CD4-positive, CD25-positive, alpha-beta regulatory T cell (primary cell): ENCODE data around the gene FNIP2. TPM values are rescaled to one million over a fixed set of nuclear protein-coding genes. Genes with fewer than 3 reads are reported as not detected.
A peak's percentile ranks its signal among the peaks of the same experiment; 100 is the strongest.

Experiments
- ATAC-seq, 2 donors: fragments of 150-1000 bp; cut with Tn5 transposase; one replicate each; pipeline ENCODE4 v1.10.0; 2021; ENCODE audit warnings: low read depth in 2 of 2, moderate number of reproducible peaks in 2 of 2, moderate library complexity in 1 of 2
- DNase-seq, 3 donors: peaks; one replicate each; pipeline versions ENCODE4 v3.0.0 to v3.0.0-alpha.2; 2012 to 2022; ENCODE audit warnings: mixed read lengths in 1 of 3
- H3K27ac ChIP-seq: one replicate; pipeline ENCODE4 v1.7.0; 2013; ENCODE audit warnings: mild to moderate bottlenecking, low read length; ENCODE audit not compliant: insufficient read depth, poor library complexity, severe bottlenecking
- H3K27me3 ChIP-seq: one replicate; pipeline ENCODE4 v1.7.0; 2013; ENCODE audit warnings: low read length; ENCODE audit not compliant: control insufficient read depth, insufficient read depth
- H3K36me3 ChIP-seq: one replicate; pipeline ENCODE4 v1.7.0; 2013; ENCODE audit warnings: mild to moderate bottlenecking, low read length, moderate library complexity; ENCODE audit not compliant: control insufficient read depth, insufficient read depth
- H3K4me1 ChIP-seq: 2 replicates; pipeline ENCODE4 v1.7.0; 2013; ENCODE audit warnings: mild to moderate bottlenecking, low read length; ENCODE audit not compliant: insufficient read depth, control insufficient read depth, poor library complexity, severe bottlenecking
- H3K4me3 ChIP-seq: one replicate; pipeline ENCODE4 v1.7.0; 2013; ENCODE audit warnings: low read depth, mild to moderate bottlenecking, low read length, moderate library complexity
- H3K9me3 ChIP-seq, 2 experiments: 1 replicate in 1 of 2; 2 replicates in 1 of 2; pipeline ENCODE4 v1.7.0; 2013; ENCODE audit warnings: low read length in 2 of 2, mild to moderate bottlenecking in 1 of 2, moderate library complexity in 1 of 2; ENCODE audit not compliant: control insufficient read depth in 2 of 2
- H3K27ac Mint-ChIP-seq, 3 donors: one replicate each; pipeline ENCODE4 v1.8.0; 2020 to 2022; ENCODE audit warnings: mild to moderate bottlenecking in 3 of 3, mixed read lengths in 3 of 3, moderate library complexity in 2 of 3
- H3K27me3 Mint-ChIP-seq: one replicate; pipeline ENCODE4 v1.8.0; 2022; ENCODE audit warnings: mild to moderate bottlenecking, mixed read lengths
- H3K36me3 Mint-ChIP-seq: one replicate; pipeline ENCODE4 v1.8.0; 2020; ENCODE audit warnings: mixed read lengths
- H3K4me1 Mint-ChIP-seq, 4 donors: one replicate each; pipeline ENCODE4 v1.8.0; 2020 to 2022; ENCODE audit warnings: mixed read lengths in 4 of 4, mild to moderate bottlenecking in 1 of 4
- H3K4me3 Mint-ChIP-seq, 4 donors: one replicate each; pipeline ENCODE4 v1.8.0; 2020 to 2022; ENCODE audit warnings: mild to moderate bottlenecking in 4 of 4, mixed read lengths in 4 of 4, moderate library complexity in 3 of 4
- H3K9me3 Mint-ChIP-seq, 7 donors: one replicate each; pipeline ENCODE4 v1.8.0; 2020 to 2022; ENCODE audit warnings: mixed read lengths in 7 of 7, mild to moderate bottlenecking in 3 of 7, moderate library complexity in 2 of 7
- polyA plus RNA-seq, 4 donors: library from polyadenylated mRNA; unstranded; fragments of 300-500 nt; fragmentation: Illumina TruSeq; gene quantifications; one replicate each; pipeline ENCODE4 v1.2.3, GENCODE V29; 2021
- total RNA-seq: library from RNA; stranded (reverse); gene quantifications from one replicate; pipeline ENCODE4 v1.2.3, GENCODE V29; 2022

The FNIP2 gene
- total and polyA plus RNA-seq, 5 donors from 2014 or later = 1.5 to 8.9 (median 2.3) TPM

GRCh38 chr4:158857951-158858350 lies 89.1 kb downstream of the FNIP2 start:
- no peaks in the 10 kb centered on the region for H3K27me3 Mint-ChIP-seq
- peaks cover 2 to 10% (median 6%) of the 10 kb centered on the region in 4 donors for H3K4me1 Mint-ChIP-seq
- H3K4me3 Mint-ChIP-seq = no peak overlapping the region

DNA sequence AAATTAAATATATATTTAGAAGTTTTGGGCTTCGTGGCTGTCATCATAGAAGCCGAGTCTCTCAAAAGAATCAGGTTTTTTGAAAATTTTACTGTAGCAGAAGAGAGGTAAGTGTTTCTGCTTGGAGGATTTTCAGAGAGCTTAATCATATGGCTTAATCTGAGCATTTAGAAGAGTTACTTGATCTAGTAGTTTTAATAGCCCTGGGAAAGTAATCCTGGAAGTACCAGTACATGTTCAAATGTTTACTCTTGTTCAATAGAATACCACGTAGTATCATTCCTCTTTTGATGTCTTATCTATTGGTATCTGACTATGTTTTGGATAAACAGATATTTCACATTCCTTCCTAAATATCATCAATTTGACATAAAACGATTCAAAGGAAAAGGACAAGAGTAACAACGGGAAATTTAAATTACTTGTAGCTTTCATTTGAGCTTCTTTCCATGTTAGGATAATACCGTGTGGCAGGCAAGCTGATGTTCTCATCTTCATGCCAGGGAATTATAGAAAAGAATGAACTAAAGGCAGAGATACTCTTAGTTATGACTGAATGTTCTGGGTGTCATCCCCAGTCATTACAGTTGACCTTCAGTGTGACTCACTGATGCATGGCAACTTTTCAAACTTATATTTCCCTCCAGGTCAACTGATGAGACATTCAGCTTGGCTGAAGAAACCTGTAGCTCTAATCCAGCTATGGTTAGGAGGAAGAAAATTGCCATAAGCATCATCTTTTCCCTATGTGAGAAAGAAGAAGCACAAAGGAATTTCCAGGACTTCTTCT lies 89.8 kb downstream of the FNIP2 start:
- no peaks in the 10 kb centered on the region for H3K4me1 ChIP-seq
- no peaks in the 10 kb centered on the region for H3K27me3 Mint-ChIP-seq
- H3K27ac Mint-ChIP-seq = no peak overlapping the region
- DNase-seq (no peak), ATAC-seq (no peak)
- H3K36me3 ChIP-seq = peaks cover 5% of the 10 kb centered on the region
- H3K27me3 ChIP-seq = no peaks in the 10 kb centered on the region
- no peak overlapping the region for H3K27ac ChIP-seq
- H3K9me3 Mint-ChIP-seq = no peaks in the 10 kb centered on the region
- H3K4me1 Mint-ChIP-seq = peaks cover 2 to 10% (median 6%) of the 10 kb centered on the region in 4 donors
- no peaks in the 10 kb centered on the region for H3K9me3 ChIP-seq
- H3K36me3 Mint-ChIP-seq = peaks cover 28% of the 10 kb centered on the region
- no peak overlapping the region for H3K4me3 Mint-ChIP-seq
- no peak overlapping the region for H3K4me3 ChIP-seq

More at GRCh38 chr4:158857951-158858350, 89.1 kb downstream of the FNIP2 start:
- Histone ChIP-seq H3K27ac (no peak overlapping the region), H3K4me3 (no peak overlapping the region), H3K9me3 (no peaks in the 10 kb centered on the region), H3K4me1 (no peaks in the 10 kb centered on the region), H3K27me3 (no peaks in the 10 kb centered on the region), H3K36me3 (peaks cover 5% of the 10 kb centered on the region)
- Mint-ChIP-seq H3K36me3 (peaks cover 28% of the 10 kb centered on the region), H3K27ac (no peak overlapping the region), H3K9me3 (no peaks in the 10 kb centered on the region)
- ATAC-seq (no peak), DNase-seq (no peak)

- Mint-ChIP-seq H3K4me1 (peaks cover 4 to 10% (median 6%) of the 10 kb centered on the region in 4 donors), H3K9me3 (no peaks in the 10 kb centered on the region), H3K27ac (no peak overlapping the region), H3K27me3 (no peaks in the 10 kb centered on the region), H3K36me3 (peaks cover 33% of the 10 kb centered on the region), H3K4me3 (no peak overlapping the region)
- no peaks in the 10 kb centered on the region for H3K27me3 ChIP-seq
- H3K27ac ChIP-seq = no peak overlapping the region
- ATAC-seq (no peak), DNase-seq (no peak)
- no peaks in the 10 kb centered on the region for H3K9me3 ChIP-seq
- H3K4me1 ChIP-seq = no peaks in the 10 kb centered on the region
- H3K36me3 ChIP-seq = peaks cover 5% of the 10 kb centered on the region
- H3K4me3 ChIP-seq = no peak overlapping the region
Measured at GRCh38 chr4:158859661-158860060, 90.8 kb downstream of the FNIP2 start.

DNA sequence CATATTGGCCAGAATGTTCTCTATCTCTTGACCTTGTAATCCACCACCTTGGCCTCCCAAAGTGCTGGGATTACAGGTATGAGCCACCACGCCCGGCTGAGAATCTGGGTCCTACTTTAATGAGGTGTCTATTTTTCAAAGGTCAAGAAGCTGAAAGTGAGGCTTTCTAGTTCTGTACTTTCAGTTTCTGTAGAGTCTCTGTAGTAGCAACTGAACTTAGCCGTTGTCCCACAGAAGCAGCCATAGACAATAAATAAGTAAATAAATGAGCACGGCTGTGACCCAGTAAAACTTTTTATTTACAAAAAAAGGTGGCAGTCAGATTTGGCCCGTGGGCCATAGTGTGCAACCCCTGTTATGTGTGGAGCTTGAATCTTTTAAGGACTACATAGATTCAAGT lies 92.0 kb downstream of the FNIP2 start:
- no peaks in the 10 kb centered on the region for H3K27me3 ChIP-seq
- no peaks in the 10 kb centered on the region for H3K9me3 ChIP-seq
- peak overlapping the region in 1 of 4 donors; percentile 33 for H3K4me3 Mint-ChIP-seq
- no peaks in the 10 kb centered on the region for H3K27me3 Mint-ChIP-seq
- H3K27ac ChIP-seq = no peak overlapping the region
- no peaks in the 10 kb centered on the region for H3K9me3 Mint-ChIP-seq
- H3K36me3 Mint-ChIP-seq = peaks cover 35% of the 10 kb centered on the region
- DNase-seq (peak in 1 of 3 donors; percentile 44), ATAC-seq (no peak)
- H3K4me3 ChIP-seq = no peak overlapping the region
- H3K4me1 Mint-ChIP-seq = peaks cover 4 to 10% (median 6%) of the 10 kb centered on the region in 4 donors
- peaks cover 5% of the 10 kb centered on the region for H3K36me3 ChIP-seq
- no peaks in the 10 kb centered on the region for H3K4me1 ChIP-seq
- no peak overlapping the region for H3K27ac Mint-ChIP-seq

DNA sequence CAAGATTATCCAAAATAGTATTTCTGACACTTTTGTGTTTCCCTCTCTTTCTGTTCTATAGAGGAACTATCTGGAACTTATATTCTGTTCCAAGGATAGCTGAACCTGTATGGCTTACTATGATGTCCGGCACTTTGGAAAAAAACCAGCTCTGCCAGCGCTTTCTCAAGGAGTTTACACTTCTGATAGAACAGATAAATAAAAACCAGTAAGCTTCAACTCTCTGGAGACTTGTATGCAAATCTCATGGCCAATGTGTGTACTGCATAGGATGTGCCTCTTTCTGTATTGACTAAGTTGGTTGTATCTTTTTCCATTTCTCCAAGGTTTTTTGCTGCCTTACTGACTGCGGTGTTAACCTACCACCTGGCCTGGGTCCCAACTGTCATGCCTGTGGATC lies 92.5 kb downstream of the FNIP2 start:
- Histone ChIP-seq H3K4me1 (no peaks in the 10 kb centered on the region), H3K36me3 (peaks cover 5% of the 10 kb centered on the region), H3K27me3 (no peaks in the 10 kb centered on the region), H3K9me3 (no peaks in the 10 kb centered on the region), H3K4me3 (no peak overlapping the region), H3K27ac (no peak overlapping the region)
- H3K36me3 Mint-ChIP-seq = peaks cover 35% of the 10 kb centered on the region
- no peak for ATAC-seq
- no peaks in the 10 kb centered on the region for H3K27me3 Mint-ChIP-seq
- no peak overlapping the region for H3K4me3 Mint-ChIP-seq
- H3K27ac Mint-ChIP-seq = no peak overlapping the region
- H3K9me3 Mint-ChIP-seq = no peaks in the 10 kb centered on the region
- DNase-seq = no peak
- H3K4me1 Mint-ChIP-seq = peaks cover 4 to 10% (median 6%) of the 10 kb centered on the region in 4 donors

- no peaks in the 10 kb centered on the region for H3K27me3 Mint-ChIP-seq
- DNase-seq = no peak
- no peak for ATAC-seq
- no peak overlapping the region for H3K4me3 ChIP-seq
- H3K27ac ChIP-seq = no peak overlapping the region
- no peak overlapping the region for H3K4me3 Mint-ChIP-seq
- H3K4me1 ChIP-seq = no peaks in the 10 kb centered on the region
- peaks cover 5% of the 10 kb centered on the region for H3K36me3 ChIP-seq
- H3K36me3 Mint-ChIP-seq = peaks cover 35% of the 10 kb centered on the region
- H3K9me3 Mint-ChIP-seq = no peaks in the 10 kb centered on the region
- H3K9me3 ChIP-seq = no peaks in the 10 kb centered on the region
- H3K27ac Mint-ChIP-seq = no peak overlapping the region
- no peaks in the 10 kb centered on the region for H3K27me3 ChIP-seq
- peaks cover 4 to 10% (median 6%) of the 10 kb centered on the region in 4 donors for H3K4me1 Mint-ChIP-seq
Measured at GRCh38 chr4:158861766-158862165, 92.9 kb downstream of the FNIP2 start.

DNA sequence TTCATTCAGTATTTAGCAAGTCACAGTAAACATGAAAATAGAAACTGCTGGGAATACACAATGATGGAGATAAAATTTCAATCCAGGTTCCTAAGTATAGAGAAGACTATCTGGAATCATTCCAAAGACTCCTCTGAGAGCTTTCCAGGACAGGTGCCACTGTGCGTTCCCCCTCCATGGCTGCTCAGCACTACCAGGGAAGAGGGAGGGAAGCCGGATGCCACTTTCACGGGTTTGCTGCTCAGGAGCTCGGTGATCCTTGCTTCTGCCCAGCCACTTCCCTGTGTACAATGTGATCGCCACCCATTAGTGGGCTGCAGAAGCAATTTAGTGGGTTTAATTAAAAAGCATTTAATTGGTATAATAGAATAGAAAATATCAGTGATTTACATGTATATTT lies 94.5 kb downstream of the FNIP2 start:
- ATAC-seq (no peak), DNase-seq (no peak)
- H3K4me3 ChIP-seq = no peak overlapping the region
- no peaks in the 10 kb centered on the region for H3K9me3 Mint-ChIP-seq
- H3K4me3 Mint-ChIP-seq = no peak overlapping the region
- no peaks in the 10 kb centered on the region for H3K27me3 ChIP-seq
- peaks cover 5% of the 10 kb centered on the region for H3K36me3 ChIP-seq
- H3K9me3 ChIP-seq = no peaks in the 10 kb centered on the region
- H3K36me3 Mint-ChIP-seq = peaks cover 38% of the 10 kb centered on the region
- H3K4me1 ChIP-seq = no peaks in the 10 kb centered on the region
- H3K27me3 Mint-ChIP-seq = no peaks in the 10 kb centered on the region
- no peak overlapping the region for H3K27ac Mint-ChIP-seq
- H3K4me1 Mint-ChIP-seq = peaks cover 4 to 10% (median 6%) of the 10 kb centered on the region in 4 donors
- H3K27ac ChIP-seq = no peak overlapping the region
